Measurements from ENCODE around the gene SGSM1. TPM values are rescaled to one million over a fixed set of nuclear protein-coding genes. Genes with fewer than 3 reads are reported as not detected.

Gene SGSM1
- total and polyA plus RNA-seq, 2 donors (not counting 1 experiment from before 2014, with no cell fraction given), result not detected

DNA sequence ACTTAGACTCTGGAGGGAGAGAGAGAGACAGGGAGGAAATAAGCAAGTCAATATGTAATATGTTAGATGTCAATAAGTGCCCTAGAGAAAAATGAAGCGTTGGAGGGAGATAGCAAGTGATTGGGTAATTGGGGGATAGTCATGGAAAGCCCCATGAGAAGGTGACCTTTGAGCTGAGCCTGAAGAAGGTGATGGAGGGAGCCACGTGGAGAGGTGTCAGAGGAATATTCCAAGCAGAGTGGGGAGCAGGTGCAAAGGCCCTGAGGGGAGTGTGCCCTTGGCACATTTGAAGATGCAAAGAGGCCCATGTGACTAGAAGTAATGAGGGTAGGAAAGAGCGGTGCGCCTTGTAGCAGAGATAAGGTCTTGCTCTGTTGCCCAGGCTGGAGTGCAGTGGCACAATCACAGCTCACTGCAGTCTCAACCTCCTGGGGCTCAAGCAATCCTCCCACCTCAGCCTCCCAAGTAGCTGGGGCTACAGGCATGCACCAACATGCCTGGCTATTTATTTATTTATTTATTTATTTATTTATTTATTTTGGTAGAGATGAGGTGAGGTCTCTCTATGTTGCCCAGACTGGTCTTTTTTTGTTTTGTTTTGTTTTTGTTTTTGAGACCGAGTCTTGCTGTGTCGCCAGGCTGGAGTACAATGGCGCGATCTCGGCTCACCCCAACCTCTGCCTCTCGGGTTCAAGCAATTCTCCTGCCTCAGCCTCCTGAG lies 138.4 kb downstream of the SGSM1 start:
- H2AFZ ChIP-seq (ENCODE audit: low read length), result no peak overlapping the region

DNA sequence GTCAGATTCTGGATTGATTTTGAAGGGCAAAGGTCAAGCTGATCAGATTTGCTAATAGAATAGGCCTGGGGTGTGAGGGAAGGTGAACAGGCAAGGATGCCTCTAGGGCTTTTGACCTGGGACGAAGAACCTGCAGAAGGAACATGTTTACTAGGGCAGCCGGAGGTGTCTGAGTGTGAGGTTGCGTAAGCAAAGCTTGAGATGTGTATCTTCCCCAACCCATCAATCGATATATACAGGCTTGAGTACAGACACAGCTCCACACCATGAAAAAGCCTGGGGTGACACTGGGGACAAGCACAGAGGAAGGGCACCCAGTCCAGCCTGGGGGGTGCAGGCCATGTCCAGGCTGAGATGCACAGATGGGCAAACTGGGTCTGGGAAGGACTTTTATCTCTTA lies 139.4 kb downstream of the SGSM1 start:
- Histone ChIP-seq H3K79me2 (ENCODE audit: control insufficient read depth, insufficient read depth, low read length) (no peaks in the 10 kb centered on the region), H3K36me3 (ENCODE audit: control insufficient read depth, insufficient read depth, low read length) (no peaks in the 10 kb centered on the region), H3K4me2 (ENCODE audit: extremely low read depth, insufficient read depth, low read length) (no peak overlapping the region), H3K4me1 (ENCODE audit: control insufficient read depth, extremely low read depth, insufficient read depth, low read length) (no peaks in the 10 kb centered on the region), H2AFZ (ENCODE audit: low read length) (no peak overlapping the region), H3K9ac (ENCODE audit: insufficient read depth, low read length) (no peak overlapping the region), H4K20me1 (ENCODE audit: control insufficient read depth, extremely low read depth, insufficient read depth, low read length) (no peaks in the 10 kb centered on the region), H3K27ac (ENCODE audit: insufficient read depth, low read length) (no peak overlapping the region), H3K4me3 (replicated peaks in 1 of 4; ENCODE audit: control extremely low read depth in 1 of 4, insufficient read depth in 1 of 4, low read depth in 3 of 4, low read length in 4 of 4) (no peak overlapping the region), H3K27me3 (ENCODE audit: control insufficient read depth, insufficient read depth, low read length) (no peaks in the 10 kb centered on the region), H3K9me3 (ENCODE audit: control insufficient read depth, insufficient read depth, low read depth, low read length) (no peaks in the 10 kb centered on the region)
- TF ChIP-seq EZH2 (IDR thresholded peaks at IDR 0.05; ENCODE audit: low read length, missing control alignments), result no peak
- TF ChIP-seq, protein P1, sequence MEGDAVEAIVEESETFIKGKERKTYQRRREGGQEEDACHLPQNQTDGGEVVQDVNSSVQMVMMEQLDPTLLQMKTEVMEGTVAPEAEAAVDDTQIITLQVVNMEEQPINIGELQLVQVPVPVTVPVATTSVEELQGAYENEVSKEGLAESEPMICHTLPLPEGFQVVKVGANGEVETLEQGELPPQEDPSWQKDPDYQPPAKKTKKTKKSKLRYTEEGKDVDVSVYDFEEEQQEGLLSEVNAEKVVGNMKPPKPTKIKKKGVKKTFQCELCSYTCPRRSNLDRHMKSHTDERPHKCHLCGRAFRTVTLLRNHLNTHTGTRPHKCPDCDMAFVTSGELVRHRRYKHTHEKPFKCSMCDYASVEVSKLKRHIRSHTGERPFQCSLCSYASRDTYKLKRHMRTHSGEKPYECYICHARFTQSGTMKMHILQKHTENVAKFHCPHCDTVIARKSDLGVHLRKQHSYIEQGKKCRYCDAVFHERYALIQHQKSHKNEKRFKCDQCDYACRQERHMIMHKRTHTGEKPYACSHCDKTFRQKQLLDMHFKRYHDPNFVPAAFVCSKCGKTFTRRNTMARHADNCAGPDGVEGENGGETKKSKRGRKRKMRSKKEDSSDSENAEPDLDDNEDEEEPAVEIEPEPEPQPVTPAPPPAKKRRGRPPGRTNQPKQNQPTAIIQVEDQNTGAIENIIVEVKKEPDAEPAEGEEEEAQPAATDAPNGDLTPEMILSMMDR (conservative IDR thresholded peaks at IDR 0.05 in 1 of 2, IDR thresholded peaks at IDR 0.05 in 1 of 2; ENCODE audit: low read depth in 1 of 2, low read length in 2 of 2), result no peak
- DNase-seq (ENCODE audit: low read depth in 2 of 2), result no peak

More for the DNA sequence above, 138.4 kb downstream of the SGSM1 start:
- Histone ChIP-seq H3K4me3 (replicated peaks in 1 of 4; ENCODE audit: control extremely low read depth in 1 of 4, insufficient read depth in 1 of 4, low read depth in 3 of 4, low read length in 4 of 4) (no peak overlapping the region), H4K20me1 (ENCODE audit: control insufficient read depth, extremely low read depth, insufficient read depth, low read length) (no peaks in the 10 kb centered on the region), H3K36me3 (ENCODE audit: control insufficient read depth, insufficient read depth, low read length) (no peaks in the 10 kb centered on the region), H3K79me2 (ENCODE audit: control insufficient read depth, insufficient read depth, low read length) (no peaks in the 10 kb centered on the region), H3K4me2 (ENCODE audit: extremely low read depth, insufficient read depth, low read length) (no peak overlapping the region), H3K27me3 (ENCODE audit: control insufficient read depth, insufficient read depth, low read length) (no peaks in the 10 kb centered on the region), H3K4me1 (ENCODE audit: control insufficient read depth, extremely low read depth, insufficient read depth, low read length) (no peaks in the 10 kb centered on the region), H3K9ac (ENCODE audit: insufficient read depth, low read length) (no peak overlapping the region), H3K9me3 (ENCODE audit: control insufficient read depth, insufficient read depth, low read depth, low read length) (no peaks in the 10 kb centered on the region), H3K27ac (ENCODE audit: insufficient read depth, low read length) (no peak overlapping the region)
- TF ChIP-seq, protein P1 (conservative IDR thresholded peaks at IDR 0.05 in 1 of 2, IDR thresholded peaks at IDR 0.05 in 1 of 2; ENCODE audit: low read depth in 1 of 2, low read length in 2 of 2), result no peak
- no peak for TF ChIP-seq EZH2 (IDR thresholded peaks at IDR 0.05; ENCODE audit: low read length, missing control alignments)
- DNase-seq (ENCODE audit: low read depth in 2 of 2), result no peak

DNA sequence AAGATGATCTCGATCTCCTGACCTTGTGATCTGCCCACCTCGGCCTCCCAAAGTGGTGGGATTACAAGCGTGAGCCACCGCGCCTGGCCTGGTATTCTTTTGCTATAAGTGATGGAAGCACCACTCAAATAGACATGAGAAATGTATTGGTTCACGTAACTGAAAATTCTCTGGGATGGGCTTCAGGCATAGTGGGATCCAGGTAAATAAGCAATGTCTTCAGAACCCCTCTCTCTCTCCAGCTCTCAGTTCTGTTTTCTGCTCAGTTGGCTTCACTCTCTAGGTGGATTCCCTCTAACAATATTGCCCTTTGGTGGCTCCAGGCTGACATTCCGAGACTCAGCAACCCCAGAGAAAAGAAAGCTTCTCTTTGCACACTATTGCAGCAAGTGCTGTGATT lies 141.4 kb downstream of the SGSM1 start:
- H3K36me3 ChIP-seq (ENCODE audit: control insufficient read depth, insufficient read depth, low read length), result no peaks in the 10 kb centered on the region
- no peak overlapping the region for H3K4me2 ChIP-seq (ENCODE audit: extremely low read depth, insufficient read depth, low read length)
- H3K9ac ChIP-seq (ENCODE audit: insufficient read depth, low read length), result no peak overlapping the region
- H2AFZ ChIP-seq (ENCODE audit: low read length), result no peak overlapping the region
- H4K20me1 ChIP-seq (ENCODE audit: control insufficient read depth, extremely low read depth, insufficient read depth, low read length), result no peaks in the 10 kb centered on the region
- DNase-seq (ENCODE audit: low read depth in 2 of 2), result no peak
- H3K27me3 ChIP-seq (ENCODE audit: control insufficient read depth, insufficient read depth, low read length), result no peaks in the 10 kb centered on the region
- no peaks in the 10 kb centered on the region for H3K4me1 ChIP-seq (ENCODE audit: control insufficient read depth, extremely low read depth, insufficient read depth, low read length)
- no peaks in the 10 kb centered on the region for H3K79me2 ChIP-seq (ENCODE audit: control insufficient read depth, insufficient read depth, low read length)
- H3K4me3 ChIP-seq (replicated peaks in 1 of 4; ENCODE audit: control extremely low read depth in 1 of 4, insufficient read depth in 1 of 4, low read depth in 3 of 4, low read length in 4 of 4), result no peak overlapping the region
- no peak overlapping the region for H3K27ac ChIP-seq (ENCODE audit: insufficient read depth, low read length)
- H3K9me3 ChIP-seq (ENCODE audit: control insufficient read depth, insufficient read depth, low read depth, low read length), result no peaks in the 10 kb centered on the region
- TF ChIP-seq, protein P1 (conservative IDR thresholded peaks at IDR 0.05 in 1 of 2, IDR thresholded peaks at IDR 0.05 in 1 of 2; ENCODE audit: low read depth in 1 of 2, low read length in 2 of 2), result no peak
- TF ChIP-seq EZH2 (IDR thresholded peaks at IDR 0.05; ENCODE audit: low read length, missing control alignments), result no peak

All from fibroblast of lung (primary cell).